H9 (cell line): ENCODE measurements around the gene LIN54. TPM values are rescaled to one million over a fixed set of nuclear protein-coding genes. Genes with fewer than 3 reads are reported as not detected.

ENCODE experiments used
- DNase-seq: peaks from one replicate; pipeline ENCODE4 v3.0.0-alpha.2; 2017
- H2AFZ ChIP-seq: one replicate; pipeline ENCODE4 v1.6.1; 2013; ENCODE audit warnings: mild to moderate bottlenecking, low read length, control low read depth, moderate library complexity
- H2AK5ac ChIP-seq: 2 replicates; pipeline ENCODE4 v1.6.1; 2013; ENCODE audit warnings: low read length, control low read depth, mixed read lengths; ENCODE audit not compliant: insufficient read length
- H2BK120ac ChIP-seq: one replicate; pipeline ENCODE4 v1.6.1; 2013; ENCODE audit warnings: low read depth, mild to moderate bottlenecking, low read length, control low read depth, inconsistent platforms; ENCODE audit not compliant: poor library complexity, severe bottlenecking
- H2BK12ac ChIP-seq: 2 replicates; pipeline ENCODE4 v1.6.1; 2013; ENCODE audit warnings: low read length, control low read depth, mixed read lengths, low read depth; ENCODE audit not compliant: insufficient read length
- H2BK15ac ChIP-seq: 2 replicates; pipeline ENCODE4 v1.6.1; 2013; ENCODE audit warnings: low read depth, low read length, control low read depth
- H2BK20ac ChIP-seq: one replicate; pipeline ENCODE4 v1.6.1; 2013; ENCODE audit warnings: low read depth, mild to moderate bottlenecking, low read length, control low read depth, inconsistent platforms; ENCODE audit not compliant: poor library complexity, severe bottlenecking
- H2BK5ac ChIP-seq: 2 replicates; pipeline ENCODE4 v1.6.1; 2013; ENCODE audit warnings: low read length, control low read depth, mixed read lengths; ENCODE audit not compliant: insufficient read length
- H3K14ac ChIP-seq: 2 replicates; pipeline ENCODE4 v1.6.1; 2013; ENCODE audit warnings: low read length, control low read depth; ENCODE audit not compliant: insufficient read depth
- H3K18ac ChIP-seq: 2 replicates; pipeline ENCODE4 v1.6.1; 2013; ENCODE audit warnings: low read depth, mild to moderate bottlenecking, mixed read lengths, low read length, control low read depth; ENCODE audit not compliant: insufficient read length
- H3K23ac ChIP-seq: 2 replicates; pipeline ENCODE4 v1.6.1; 2013; ENCODE audit warnings: low read length, control low read depth, mixed read lengths, low read depth; ENCODE audit not compliant: insufficient read length
- H3K23me2 ChIP-seq: 2 replicates; pipeline ENCODE4 v1.6.1; 2013; ENCODE audit warnings: low read depth, mild to moderate bottlenecking, mixed read lengths, low read length, control low read depth; ENCODE audit not compliant: insufficient read length, poor library complexity, severe bottlenecking
- H3K27ac ChIP-seq: 2 replicates; pipeline ENCODE4 v1.5.1; 2013; ENCODE audit warnings: low read length, control low read depth, mixed read lengths, low read depth; ENCODE audit not compliant: insufficient read length
- H3K27me3 ChIP-seq: 2 replicates; pipeline ENCODE4 v1.6.1; 2013; ENCODE audit warnings: low read length, control low read depth, inconsistent platforms; ENCODE audit not compliant: insufficient read depth
- H3K4ac ChIP-seq: 2 replicates; pipeline ENCODE4 v1.6.1; 2013; ENCODE audit warnings: low read depth, mild to moderate bottlenecking, control low read depth, inconsistent platforms, low read length, moderate library complexity
- H3K4me1 ChIP-seq: 2 replicates; pipeline ENCODE4 v1.6.1; 2013; ENCODE audit warnings: low read length, control low read depth, inconsistent platforms; ENCODE audit not compliant: insufficient read depth
- H3K4me2 ChIP-seq: 2 replicates; pipeline ENCODE4 v1.6.1; 2013; ENCODE audit warnings: low read length, control low read depth, mixed read lengths; ENCODE audit not compliant: insufficient read length, insufficient read depth
- H3K56ac ChIP-seq: 2 replicates; pipeline ENCODE4 v1.6.1; 2013; ENCODE audit warnings: low read depth, mild to moderate bottlenecking, mixed read lengths, low read length, control low read depth; ENCODE audit not compliant: insufficient read length
- H3K79me1 ChIP-seq: 2 replicates; pipeline ENCODE4 v1.6.1; 2013; ENCODE audit warnings: low read depth, mild to moderate bottlenecking, moderate library complexity, low read length, control low read depth, inconsistent platforms; ENCODE audit not compliant: insufficient read depth, poor library complexity, severe bottlenecking
- H3K79me2 ChIP-seq: 2 replicates; pipeline ENCODE4 v1.6.1; 2013; ENCODE audit warnings: low read length, control low read depth, inconsistent platforms; ENCODE audit not compliant: insufficient read depth
- H3K9ac ChIP-seq: 2 replicates; pipeline ENCODE4 v1.6.1; 2013; ENCODE audit warnings: low read length, control low read depth, mixed read lengths; ENCODE audit not compliant: insufficient read length; ENCODE audit errors: extremely low read depth
- H3K9me3 ChIP-seq: one replicate; pipeline ENCODE4 v1.6.1; 2013; ENCODE audit warnings: low read depth, low read length, inconsistent platforms; ENCODE audit not compliant: control insufficient read depth
- H3T11ph ChIP-seq: one replicate; pipeline ENCODE4 v1.6.1; 2013; ENCODE audit warnings: mild to moderate bottlenecking, low read length, control low read depth, inconsistent platforms
- H4K20me1 ChIP-seq: one replicate; pipeline ENCODE4 v1.6.1; 2013; ENCODE audit not compliant: control insufficient read depth, insufficient read length, insufficient read depth
- H4K5ac ChIP-seq: 2 replicates; pipeline ENCODE4 v1.6.1; 2013; ENCODE audit warnings: low read depth, mild to moderate bottlenecking, mixed read lengths, low read length, control low read depth; ENCODE audit not compliant: insufficient read length
- H4K8ac ChIP-seq: replicated peaks from 2 replicates; pipeline ENCODE4 v1.6.1; 2013; ENCODE audit warnings: low read length, control low read depth, mixed read lengths, low read depth; ENCODE audit not compliant: insufficient read length
- H4K91ac ChIP-seq: 2 replicates; pipeline ENCODE4 v1.6.1; 2013; ENCODE audit warnings: low read depth, mild to moderate bottlenecking, moderate library complexity, mixed read lengths, low read length, control low read depth; ENCODE audit not compliant: insufficient read length
- H3K27ac Mint-ChIP-seq, 3 experiments: 2 replicates in 2 of 3; 3 replicates in 1 of 3; pipeline ENCODE4 v1.8.0; 2020 to 2021; ENCODE audit warnings: mixed read lengths in 3 of 3, mild to moderate bottlenecking in 1 of 3, moderate library complexity in 1 of 3
- H3K27me3 Mint-ChIP-seq: 2 replicates; pipeline ENCODE4 v1.8.0; 2021; ENCODE audit warnings: low read depth, mild to moderate bottlenecking, moderate library complexity, mixed read lengths
- H3K36me3 Mint-ChIP-seq, 3 experiments: 2 replicates in 2 of 3; 3 replicates in 1 of 3; pipeline ENCODE4 v1.8.0; 2020 to 2021; ENCODE audit warnings: low read depth in 3 of 3, mixed read lengths in 3 of 3; ENCODE audit not compliant: insufficient read depth in 1 of 3
- H3K4me1 Mint-ChIP-seq, 2 experiments: 2 replicates each; pipeline ENCODE4 v1.8.0; 2020; ENCODE audit warnings: mixed read lengths in 2 of 2
- H3K4me3 Mint-ChIP-seq, 2 experiments: 2 replicates in 1 of 2; 3 replicates in 1 of 2; pipeline ENCODE4 v1.8.0; 2020 to 2021; ENCODE audit warnings: mild to moderate bottlenecking in 2 of 2, mixed read lengths in 2 of 2, moderate library complexity in 1 of 2
- H3K9me3 Mint-ChIP-seq, 2 experiments: 2 replicates in 1 of 2; 3 replicates in 1 of 2; pipeline ENCODE4 v1.8.0; 2020; ENCODE audit warnings: mild to moderate bottlenecking in 2 of 2, mixed read lengths in 2 of 2, moderate library complexity in 1 of 2
- CTCF ChIP-seq: fragments of 200-600 bp; sonication (generic); conservative IDR thresholded peaks from 3 replicates; pipeline ENCODE4 v1.8.0; 2021; ENCODE audit warnings: antibody characterized with exemption, mild to moderate bottlenecking
- WGBS: extraction: QIAGEN DNeasy Blood & Tissue Kit; methylation state at CpG from one replicate; pipeline ENCODE4 v1.1.7; 2013; ENCODE audit warnings: missing lambda C conversion rate, low lambda C conversion rate, mixed read lengths; ENCODE audit not compliant: insufficient read length; ENCODE audit errors: extremely low coverage; 5-methylcytosine and 5-hydroxymethylcytosine counted together
- total RNA-seq: library from RNA; stranded (reverse); gene quantifications from 2 replicates; pipeline ENCODE4 v1.2.1, GENCODE V29; 2021

The LIN54 gene
- total RNA-seq, 1 experiment from 2014 or later: 16.3 TPM

GRCh38 chr4:82913305-82913704 lies 97.3 kb downstream of the LIN54 start:
- Histone ChIP-seq H3K56ac (no peak overlapping the region), H4K20me1 (no peaks in the 10 kb centered on the region), H3K14ac (no peak overlapping the region), H3T11ph (no peak overlapping the region), H3K79me1 (peaks cover 4% of the 10 kb centered on the region), H3K4ac (no peak overlapping the region), H2BK120ac (no peak overlapping the region), H4K8ac (no peak overlapping the region), H3K27me3 (no peaks in the 10 kb centered on the region), H3K79me2 (no peaks in the 10 kb centered on the region), H3K18ac (no peak overlapping the region), H3K23ac (no peak overlapping the region), H2BK20ac (no peak overlapping the region), H3K27ac (no peak overlapping the region), H2AFZ (no peak overlapping the region), H2BK15ac (no peak overlapping the region), H3K4me1 (no peaks in the 10 kb centered on the region), H3K9me3 (no peaks in the 10 kb centered on the region), H3K4me2 (no peak overlapping the region), H4K91ac (no peak overlapping the region), H2BK12ac (no peak overlapping the region), H3K23me2 (no peaks in the 10 kb centered on the region), H2BK5ac (no peak overlapping the region), H2AK5ac (no peak overlapping the region), H4K5ac (no peak overlapping the region), H3K9ac (no peak overlapping the region)
- no peak overlapping the region for H3K27ac Mint-ChIP-seq
- H3K27me3 Mint-ChIP-seq: no peaks in the 10 kb centered on the region
- no peaks in the 10 kb centered on the region for H3K9me3 Mint-ChIP-seq
- peaks cover 8 to 62% (median 53%) of the 10 kb centered on the region in 3 experiments; a peak in 6 of 7 replicates for H3K36me3 Mint-ChIP-seq
- no peak overlapping the region for H3K4me3 Mint-ChIP-seq
- no CpG with 5 or more reads among the region's 2 CpGs for WGBS
- no peaks in the 10 kb centered on the region for H3K4me1 Mint-ChIP-seq
- TF ChIP-seq CTCF: no peak
- no peak for DNase-seq
